NT2/D1 (cell line): ENCODE results near the gene ADAMTSL1.

Source experiments
- SUZ12 ChIP-seq: IDR thresholded peaks from 2 replicates; pipeline ENCODE4 v1.6.1; 2011; ENCODE audit not compliant: insufficient read length, insufficient read depth; ENCODE audit errors: extremely low read depth
- YY1 ChIP-seq: IDR thresholded peaks from 2 replicates; pipeline ENCODE4 v1.6.1; 2011; ENCODE audit not compliant: insufficient read length, insufficient read depth
- ZNF274 ChIP-seq: IDR thresholded peaks from 2 replicates; pipeline ENCODE4 v1.6.1; 2011; ENCODE audit warnings: mild to moderate bottlenecking, low read depth, low read length

DNA sequence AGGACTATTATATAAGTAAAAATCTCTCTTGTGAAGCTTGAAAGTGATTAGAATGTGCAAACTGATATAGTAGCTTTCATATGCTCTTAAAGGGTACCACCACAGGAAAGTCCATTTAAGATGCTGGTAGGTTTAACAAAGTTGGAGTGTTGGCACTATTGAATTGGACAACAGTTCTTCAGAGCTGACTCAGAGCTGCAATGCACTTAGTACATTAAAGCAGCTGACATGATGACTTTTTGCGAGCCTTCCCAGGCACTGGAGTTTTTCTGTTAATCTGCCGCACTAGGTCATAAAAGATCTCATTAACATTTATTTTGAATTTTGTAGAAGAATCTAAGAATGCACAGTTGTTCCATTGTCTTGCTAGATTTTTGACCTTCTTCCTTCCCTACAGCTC is 243.8 kb downstream of the ADAMTSL1 start:
- no peak for TF ChIP-seq ZNF274
- no peak for TF ChIP-seq YY1
- no peak for TF ChIP-seq SUZ12
